ENCODE results near the gene CREB3L4. TPM values are rescaled to one million over a fixed set of nuclear protein-coding genes. Genes with fewer than 3 reads are reported as not detected.

Gene CREB3L4
- total RNA-seq: 10.7 TPM

GRCh38 chr1:153967107-153967999 lies at the start of gene CREB3L4:
TSS of gene CREB3L4 (plus strand) at chr1:153967902. CDS start at chr1:153968526, 624 bp downstream.
- DNase-seq: peak; percentile 98

- DNase-seq: no peak
Measured at GRCh38 chr1:153919876-153920852, 47.5 kb upstream of the CREB3L4 start.

GRCh38 chr1:153921080-153921802 lies 46.5 kb upstream of the CREB3L4 start:
- no peak for DNase-seq

GRCh38 chr1:153921803-153922075 lies 46.0 kb upstream of the CREB3L4 start:
- DNase-seq: no peak

- DNase-seq: no peak
Measured at GRCh38 chr1:153922076-153922971, 45.4 kb upstream of the CREB3L4 start.

GRCh38 chr1:153922972-153923925 lies 44.5 kb upstream of the CREB3L4 start, which contains the start of gene GATAD2B:
TSS of gene GATAD2B (minus strand) at chr1:153922972. CDS start at chr1:153828347, 94,625 bp downstream.
- peak; percentile 100 for DNase-seq

GRCh38 chr1:153926405-153926804 lies 41.3 kb upstream of the CREB3L4 start:
- no peak for DNase-seq

- no peak for DNase-seq
Measured at GRCh38 chr1:153928245-153928644, 39.5 kb upstream of the CREB3L4 start.

GRCh38 chr1:153928791-153929341 lies 38.8 kb upstream of the CREB3L4 start:
- DNase-seq: no peak

- DNase-seq: no peak
Measured at GRCh38 chr1:153929426-153929825, 38.3 kb upstream of the CREB3L4 start.

- DNase-seq: no peak
Measured at GRCh38 chr1:153929981-153930948, 37.4 kb upstream of the CREB3L4 start.

GRCh38 chr1:153932156-153933131 lies 35.3 kb upstream of the CREB3L4 start:
- no peak for DNase-seq

- DNase-seq: no peak
Measured at GRCh38 chr1:153933430-153933829, 34.3 kb upstream of the CREB3L4 start.

GRCh38 chr1:153933955-153934354 lies 33.7 kb upstream of the CREB3L4 start:
- DNase-seq: no peak

GRCh38 chr1:153934746-153935145 lies 33.0 kb upstream of the CREB3L4 start:
- DNase-seq: no peak

- no peak for DNase-seq
Measured at GRCh38 chr1:153936011-153936802, 31.5 kb upstream of the CREB3L4 start.

Measured in skin of body (tissue), 2 donors.